SK-N-SH (cell line): ENCODE measurements around the gene LARP1B. TPM values are rescaled to one million over a fixed set of nuclear protein-coding genes. Genes with fewer than 3 reads are reported as not detected.
A peak's percentile ranks its signal among the peaks of the same experiment; 100 is the strongest.

Source experiments
- CTCF ChIA-PET: fragments of 300-600, 350-600 bp; formaldehyde crosslinking; extraction: SDS; loops from one replicate; lab custom pipeline; 2021; lab: Yijun Ruan, JAX
- POLR2A ChIA-PET: fragments of 350-600 bp; sonication (Branson Sonifier 250); formaldehyde crosslinking; extraction: SDS; loops from one replicate; lab custom pipeline; 2020; ENCODE audit warnings: antibody characterized with exemption, inconsistent platforms; lab: Yijun Ruan, JAX
- DNase-seq: peaks from one replicate; pipeline ENCODE4 v3.0.0; 2012
- H2AFZ ChIP-seq: fragments of 200-600 bp; sonication (generic); 2 replicates; pipeline ENCODE4 v1.8.1; 2016; ENCODE audit warnings: antibody characterized with exemption, mild to moderate bottlenecking, low read depth
- H3F3A ChIP-seq: fragments of 200-600 bp; sonication (generic); replicated peaks from 2 replicates; pipeline ENCODE3; 2016; ENCODE audit warnings: antibody characterized with exemption, mild to moderate bottlenecking; ENCODE audit not compliant: insufficient read depth
- H3K27ac ChIP-seq, 2 experiments: fragments of 200-500 bp in 1 of 2; fragments of 200-600 bp in 1 of 2; sonication (Bioruptor generic) in 1 of 2; sonication (generic), shearing (Covaris generic) in 1 of 2; 2 replicates each; pipeline versions ENCODE4 v1.5.1 to v1.6.1; 2014 to 2016; ENCODE audit warnings: low read depth in 2 of 2, inconsistent platforms in 1 of 2, low read length in 1 of 2, mild to moderate bottlenecking in 1 of 2, mixed read lengths in 1 of 2
- H3K27me3 ChIP-seq: fragments of 200-600 bp; sonication (generic), shearing (Covaris generic); 2 replicates; pipeline ENCODE4 v1.6.1; 2016; ENCODE audit warnings: mixed run types; ENCODE audit not compliant: insufficient read depth
- H3K36me3 ChIP-seq, 2 experiments: fragments of 200-500 bp in 1 of 2; fragments of 200-600 bp in 1 of 2; sonication (Bioruptor generic) in 1 of 2; sonication (generic) in 1 of 2; replicated peaks in 1 of 2; 2 replicates each; pipeline versions ENCODE3 to v1.5.1; 2014 to 2016; ENCODE audit warnings: low read length in 1 of 2, mild to moderate bottlenecking in 1 of 2; ENCODE audit not compliant: insufficient read depth in 2 of 2, control insufficient read depth in 1 of 2
- H3K4me1 ChIP-seq, 2 experiments: fragments of 200-500 bp in 1 of 2; fragments of 200-600 bp in 1 of 2; sonication (Bioruptor generic) in 1 of 2; sonication (generic), shearing (Covaris generic) in 1 of 2; 2 replicates each; pipeline versions ENCODE4 v1.5.1 to v1.6.1; 2014 to 2016; ENCODE audit warnings: low read depth in 1 of 2, low read length in 1 of 2, mixed run types in 1 of 2; ENCODE audit not compliant: insufficient read depth in 2 of 2, control insufficient read depth in 1 of 2
- H3K4me2 ChIP-seq: fragments of 200-600 bp; sonication (generic), shearing (Covaris generic); 2 replicates; pipeline ENCODE4 v1.6.1; 2017; ENCODE audit warnings: mixed run types
- H3K4me3 ChIP-seq, 2 experiments: fragments of 200-500 bp in 1 of 2; fragments of 200-600 bp in 1 of 2; sonication (Bioruptor generic) in 1 of 2; sonication (generic), shearing (Covaris generic) in 1 of 2; 2 replicates each; pipeline versions ENCODE4 v1.5.1 to v1.8.1; 2014 to 2016; ENCODE audit warnings: low read depth in 2 of 2, inconsistent platforms in 1 of 2, low read length in 1 of 2, mild to moderate bottlenecking in 1 of 2, mixed read lengths in 1 of 2, moderate library complexity in 1 of 2
- H3K79me2 ChIP-seq: fragments of 200-600 bp; sonication (generic); 2 replicates; pipeline ENCODE4 v1.8.1; 2017; ENCODE audit warnings: mild to moderate bottlenecking; ENCODE audit not compliant: insufficient read depth
- H3K9ac ChIP-seq: fragments of 200-600 bp; sonication (generic); 2 replicates; pipeline ENCODE4 v1.6.1; 2017; ENCODE audit warnings: mixed run types
- H3K9me2 ChIP-seq: fragments of 200-600 bp; sonication (generic); 2 replicates; pipeline ENCODE4 v1.6.1; 2017; ENCODE audit warnings: mixed run types
- H3K9me3 ChIP-seq: fragments of 200-600 bp; sonication (generic); 2 replicates; pipeline ENCODE4 v1.6.1; 2017; ENCODE audit warnings: mixed run types, mild to moderate bottlenecking, moderate library complexity
- H4K20me1 ChIP-seq: fragments of 200-600 bp; sonication (generic); 2 replicates; pipeline ENCODE4 v1.6.1; 2017; ENCODE audit warnings: mild to moderate bottlenecking, mixed run types; ENCODE audit not compliant: insufficient read depth
- ELF1 ChIP-seq: IDR thresholded peaks from 2 replicates; pipeline ENCODE4 v1.4.0; 2012
- EP300 ChIP-seq, 2 experiments: IDR thresholded peaks; 2 replicates each; pipeline versions ENCODE4 v1.4.0 to v1.6.1; 2012; ENCODE audit warnings: borderline replicate concordance in 1 of 2, low read depth in 1 of 2, low read length in 1 of 2
- EZH2phosphoT487 ChIP-seq: fragments of 200-600 bp; sonication (generic); IDR thresholded peaks from 2 replicates; pipeline ENCODE4 v1.6.1; 2017; ENCODE audit warnings: low read depth, mixed run types, mild to moderate bottlenecking, antibody characterized with exemption, moderate library complexity, borderline replicate concordance
- FOXJ3 ChIP-seq: sonication (generic); formaldehyde crosslinking; IDR thresholded peaks from 2 replicates; pipeline ENCODE4 v1.5.1; 2020; ENCODE audit warnings: mild to moderate bottlenecking, missing genetic modification reagents
- GABPA ChIP-seq: IDR thresholded peaks from 2 replicates; pipeline ENCODE4 v1.4.0; 2012; ENCODE audit warnings: low read depth, mild to moderate bottlenecking
- GATA2 ChIP-seq: sonication (generic); formaldehyde crosslinking; IDR thresholded peaks from 2 replicates; pipeline ENCODE4 v1.5.0; 2020; ENCODE audit warnings: mild to moderate bottlenecking, missing genetic modification reagents
- IRF3 ChIP-seq: fragments of 150-350 bp; IDR thresholded peaks from 2 replicates; pipeline ENCODE4 v1.6.1; 2016; ENCODE audit warnings: mild to moderate bottlenecking, low read depth, low read length
- MEF2A ChIP-seq: IDR thresholded peaks from 2 replicates; pipeline ENCODE4 v1.4.0; 2012; ENCODE audit warnings: low read depth, borderline replicate concordance
- NFIC ChIP-seq: IDR thresholded peaks from 2 replicates; pipeline ENCODE4 v1.4.0; 2012; ENCODE audit warnings: borderline replicate concordance
- PBX3 ChIP-seq: IDR thresholded peaks from 2 replicates; pipeline ENCODE4; 2012
- POLR2AphosphoS5 ChIP-seq: IDR thresholded peaks from 2 replicates; pipeline ENCODE4 v1.6.1; 2012; ENCODE audit warnings: low read depth, low read length
- RCOR1 ChIP-seq: fragments of 150-350 bp; IDR thresholded peaks from 2 replicates; pipeline ENCODE4 v1.6.1; 2017; ENCODE audit warnings: antibody characterized with exemption, low read length
- RXRA ChIP-seq: IDR thresholded peaks from 2 replicates; pipeline ENCODE4 v1.4.0; 2012; ENCODE audit warnings: low read depth, mild to moderate bottlenecking, borderline replicate concordance
- SMC3 ChIP-seq: IDR thresholded peaks from 2 replicates; pipeline ENCODE4 v1.6.1; 2012; ENCODE audit warnings: low read depth, low read length, improper control_type of control experiment
- TAF1 ChIP-seq: IDR thresholded peaks from 2 replicates; pipeline ENCODE4 v1.6.1; 2012; ENCODE audit warnings: low read depth, mild to moderate bottlenecking, low read length, moderate library complexity, borderline replicate concordance
- TCF12 ChIP-seq: IDR thresholded peaks from 2 replicates; pipeline ENCODE4 v1.4.0; 2012
- TEAD4 ChIP-seq: IDR thresholded peaks from 2 replicates; pipeline ENCODE4 v1.4.0; 2012; ENCODE audit warnings: mild to moderate bottlenecking, borderline replicate concordance; ENCODE audit not compliant: insufficient read depth
- WGBS: methylation state at CpG from one replicate; pipeline ENCODE4 v1.1.6; 2017; ENCODE audit warnings: low lambda C conversion rate; 5-methylcytosine and 5-hydroxymethylcytosine counted together
- polyA plus RNA-seq, 3 experiments: library from polyadenylated mRNA; depleted of rRNA; stranded (reverse); fragments of >200 nt; gene quantifications; 2 replicates each; pipeline ENCODE4 v1.2.3, GENCODE V29; 2012
- TF ChIP-seq, protein P1 (sequence below): fragments of 200-600 bp; sonication (generic); IDR thresholded peaks from 2 replicates; pipeline ENCODE4 v1.6.1; 2017; ENCODE audit warnings: antibody characterized with exemption, mild to moderate bottlenecking, moderate library complexity
- TF ChIP-seq, protein P2 (sequence below): IDR thresholded peaks from 2 replicates; pipeline ENCODE4 v1.4.0; 2012; ENCODE audit warnings: low read depth, borderline replicate concordance

The LARP1B gene
- polyA plus RNA-seq, 1 of the 3 experiments (the other 2 are of a cell fraction) = 4.8 TPM

GRCh38 chr4:128220286-128221235 is 159.4 kb downstream of the LARP1B start (continued):
- TF ChIP-seq TEAD4 = 0 out of 2 replicates have a peak, but pooled peaks have one; percentile 14
- TF ChIP-seq, all 33 proteins: peak for 10

DNA sequence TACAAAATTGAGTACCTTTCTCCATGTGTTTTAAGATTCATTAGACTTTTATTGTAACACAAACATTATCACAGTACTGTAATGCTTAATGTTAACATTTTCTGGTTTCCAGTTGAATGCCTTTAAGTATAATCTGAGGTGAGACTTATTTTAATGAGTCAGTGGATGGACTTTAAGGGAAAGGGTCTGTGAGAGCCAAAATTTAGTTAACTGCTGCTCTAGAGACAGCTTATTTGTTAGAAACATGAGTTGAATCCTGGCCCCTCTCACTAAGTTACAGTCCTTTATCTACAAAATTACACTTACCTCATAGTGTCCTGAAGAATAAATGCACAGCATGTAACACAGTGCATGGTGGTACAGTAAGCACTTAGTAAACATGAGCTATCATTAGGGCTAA is 160.5 kb downstream of the LARP1B start:
- H3K4me1 ChIP-seq = peaks cover 0 to 9% of the 10 kb centered on the region in 2 experiments; a peak in 2 of 4 replicates
- H3K4me3 ChIP-seq = no peak overlapping the region
- TF ChIP-seq MEF2A = no peak
- no peak for TF ChIP-seq EP300 (IDR thresholded peaks at IDR 0.05; ENCODE audit: borderline replicate concordance in 1 of 2, low read depth in 1 of 2, low read length in 1 of 2)
- no peak for TF ChIP-seq RCOR1
- no peak for TF ChIP-seq EZH2phosphoT487
- TF ChIP-seq POLR2AphosphoS5 = no peak
- TF ChIP-seq TAF1 = no peak
- TF ChIP-seq TCF12 = no peak
- no peaks in the 10 kb centered on the region for H3K9me3 ChIP-seq
- H4K20me1 ChIP-seq = no peaks in the 10 kb centered on the region
- H3K27ac ChIP-seq = peak overlapping the region in 1 of 2 experiments; percentile 67; a peak in 1 of 4 replicates
- ChIA-PET POLR2A (no interaction called here), CTCF (interaction anchor here (1.0 to 1.2 kb wide), 2 partner anchors 13 to 641 kb away, joined by 3 to 4 read pairs; no protein-coding TSS in a partner anchor)
- no peaks in the 10 kb centered on the region for H3K79me2 ChIP-seq
- no peak overlapping the region for H2AFZ ChIP-seq
- H3K9me2 ChIP-seq = no peaks in the 10 kb centered on the region
- no peak overlapping the region for H3K4me2 ChIP-seq
- H3F3A ChIP-seq = peaks cover 5% of the 10 kb centered on the region
- H3K36me3 ChIP-seq = no peaks in the 10 kb centered on the region
- H3K27me3 ChIP-seq = no peaks in the 10 kb centered on the region
- DNase-seq = no peak
- no peak overlapping the region for H3K9ac ChIP-seq

DNA sequence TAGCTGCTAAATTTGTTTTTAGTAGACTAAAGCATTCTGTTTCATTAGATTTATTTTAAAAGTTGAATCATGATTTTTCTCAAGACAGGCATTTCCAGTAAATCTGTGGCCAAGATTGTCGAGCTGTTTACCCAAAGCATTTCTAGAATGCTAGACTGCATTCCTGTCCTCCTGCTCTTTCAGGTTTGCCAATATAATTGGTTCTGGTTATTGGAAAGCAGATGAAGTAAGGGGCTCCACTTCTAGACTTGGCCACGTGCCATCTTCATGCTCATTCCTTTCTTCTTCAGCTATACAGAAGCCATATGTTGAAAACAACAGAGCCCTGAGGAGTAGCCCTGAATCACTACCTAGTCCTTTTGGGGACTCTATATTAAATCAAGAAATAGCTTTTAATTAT is 164.0 kb downstream of the LARP1B start:
- Histone ChIP-seq H4K20me1 (no peaks in the 10 kb centered on the region), H2AFZ (no peak overlapping the region), H3K36me3 (no peaks in the 10 kb centered on the region), H3F3A (peaks cover under 1% of the 10 kb centered on the region), H3K27me3 (no peaks in the 10 kb centered on the region), H3K9ac (no peak overlapping the region), H3K4me2 (no peak overlapping the region), H3K79me2 (no peaks in the 10 kb centered on the region), H3K27ac (peak overlapping the region in 1 of 2 experiments; percentile 65; a peak in 1 of 4 replicates), H3K9me2 (no peaks in the 10 kb centered on the region), H3K9me3 (no peaks in the 10 kb centered on the region), H3K4me1 (peaks cover 13 to 16% of the 10 kb centered on the region in 2 experiments; a peak in 3 of 4 replicates), H3K4me3 (no peak overlapping the region)
- 41% methylated on average over 2 of the region's 2 CpGs for WGBS
- ChIA-PET CTCF (interaction anchor here (0.8 to 1.2 kb wide), 2 partner anchors 33 to 35 kb away, joined by 4 read pairs; no protein-coding TSS in a partner anchor), POLR2A (no interaction called here)
- no peak for DNase-seq
- TF ChIP-seq SMC3 = no peak
- no peak for TF ChIP-seq EZH2phosphoT487
- TF ChIP-seq, protein P1, sequence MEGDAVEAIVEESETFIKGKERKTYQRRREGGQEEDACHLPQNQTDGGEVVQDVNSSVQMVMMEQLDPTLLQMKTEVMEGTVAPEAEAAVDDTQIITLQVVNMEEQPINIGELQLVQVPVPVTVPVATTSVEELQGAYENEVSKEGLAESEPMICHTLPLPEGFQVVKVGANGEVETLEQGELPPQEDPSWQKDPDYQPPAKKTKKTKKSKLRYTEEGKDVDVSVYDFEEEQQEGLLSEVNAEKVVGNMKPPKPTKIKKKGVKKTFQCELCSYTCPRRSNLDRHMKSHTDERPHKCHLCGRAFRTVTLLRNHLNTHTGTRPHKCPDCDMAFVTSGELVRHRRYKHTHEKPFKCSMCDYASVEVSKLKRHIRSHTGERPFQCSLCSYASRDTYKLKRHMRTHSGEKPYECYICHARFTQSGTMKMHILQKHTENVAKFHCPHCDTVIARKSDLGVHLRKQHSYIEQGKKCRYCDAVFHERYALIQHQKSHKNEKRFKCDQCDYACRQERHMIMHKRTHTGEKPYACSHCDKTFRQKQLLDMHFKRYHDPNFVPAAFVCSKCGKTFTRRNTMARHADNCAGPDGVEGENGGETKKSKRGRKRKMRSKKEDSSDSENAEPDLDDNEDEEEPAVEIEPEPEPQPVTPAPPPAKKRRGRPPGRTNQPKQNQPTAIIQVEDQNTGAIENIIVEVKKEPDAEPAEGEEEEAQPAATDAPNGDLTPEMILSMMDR = no peak
- no peak for TF ChIP-seq FOXJ3 (CRISPR knock-in tag)
- no peak for TF ChIP-seq POLR2AphosphoS5
- peak; percentile 82 for TF ChIP-seq NFIC
- TF ChIP-seq IRF3 = no peak
- TF ChIP-seq GATA2 = no peak
- TF ChIP-seq RXRA = no peak
- peak; percentile 44 for TF ChIP-seq PBX3
- TF ChIP-seq, protein P2, sequence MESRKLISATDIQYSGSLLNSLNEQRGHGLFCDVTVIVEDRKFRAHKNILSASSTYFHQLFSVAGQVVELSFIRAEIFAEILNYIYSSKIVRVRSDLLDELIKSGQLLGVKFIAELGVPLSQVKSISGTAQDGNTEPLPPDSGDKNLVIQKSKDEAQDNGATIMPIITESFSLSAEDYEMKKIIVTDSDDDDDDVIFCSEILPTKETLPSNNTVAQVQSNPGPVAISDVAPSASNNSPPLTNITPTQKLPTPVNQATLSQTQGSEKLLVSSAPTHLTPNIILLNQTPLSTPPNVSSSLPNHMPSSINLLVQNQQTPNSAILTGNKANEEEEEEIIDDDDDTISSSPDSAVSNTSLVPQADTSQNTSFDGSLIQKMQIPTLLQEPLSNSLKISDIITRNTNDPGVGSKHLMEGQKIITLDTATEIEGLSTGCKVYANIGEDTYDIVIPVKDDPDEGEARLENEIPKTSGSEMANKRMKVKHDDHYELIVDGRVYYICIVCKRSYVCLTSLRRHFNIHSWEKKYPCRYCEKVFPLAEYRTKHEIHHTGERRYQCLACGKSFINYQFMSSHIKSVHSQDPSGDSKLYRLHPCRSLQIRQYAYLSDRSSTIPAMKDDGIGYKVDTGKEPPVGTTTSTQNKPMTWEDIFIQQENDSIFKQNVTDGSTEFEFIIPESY = no peak
- TF ChIP-seq GABPA = no peak
- TF ChIP-seq ELF1 = no peak
